CD4-positive, alpha-beta T cell (primary cell): ENCODE measurements around the gene STYXL2. TPM values are rescaled to one million over a fixed set of nuclear protein-coding genes. Genes with fewer than 3 reads are reported as not detected.

Experiments used
- ATAC-seq: fragments of 200-7000 bp; cut with Tn5 transposase; one replicate; pipeline ENCODE4 v1.10.0; 2022; ENCODE audit warnings: mild to moderate bottlenecking; ENCODE audit not compliant: poor library complexity
- CTCF ChIA-PET: fragments of 350-600 bp; sonication (Branson Sonifier 250); formaldehyde crosslinking; loops from one replicate; lab custom pipeline; 2021; ENCODE audit warnings: antibody characterized with exemption, inconsistent platforms; lab: Charles Lee
- POLR2A ChIA-PET: fragments of 350-600 bp; sonication (Branson Sonifier 250); formaldehyde crosslinking; loops from one replicate; lab custom pipeline; 2021; ENCODE audit warnings: antibody characterized with exemption, inconsistent platforms; lab: Charles Lee
- DNase-seq, 14 experiments: peaks; one replicate each; pipeline ENCODE4 v3.0.0-alpha.2; 2013 to 2020; ENCODE audit warnings: mixed read lengths in 2 of 14
- H3K27ac ChIP-seq, 2 donors: one replicate each; pipeline versions ENCODE4 v1.5.1 to v1.7.0; 2013; ENCODE audit warnings: low read length in 2 of 2, low read depth in 1 of 2, mild to moderate bottlenecking in 1 of 2
- H3K27me3 ChIP-seq, 2 experiments: 1 replicate in 1 of 2; 2 replicates in 1 of 2; pipeline versions ENCODE4 v1.6.1 to v1.7.0; 2013; ENCODE audit warnings: low read length in 2 of 2, control low read depth in 1 of 2, mild to moderate bottlenecking in 1 of 2, moderate library complexity in 1 of 2; ENCODE audit not compliant: insufficient read depth in 2 of 2, control insufficient read depth in 1 of 2
- H3K36me3 ChIP-seq: one replicate; pipeline ENCODE4 v1.6.1; 2013; ENCODE audit warnings: low read length, control low read depth; ENCODE audit not compliant: insufficient read depth
- H3K4me1 ChIP-seq: one replicate; pipeline ENCODE4 v1.6.1; 2013; ENCODE audit warnings: low read length, control low read depth; ENCODE audit not compliant: insufficient read depth
- H3K4me3 ChIP-seq: one replicate; pipeline ENCODE4 v1.5.1; 2013; ENCODE audit warnings: mild to moderate bottlenecking, low read length, moderate library complexity
- H3K9me3 ChIP-seq, 2 experiments: 1 replicate in 1 of 2; 2 replicates in 1 of 2; pipeline versions ENCODE4 v1.6.1 to v1.7.0; 2013; ENCODE audit warnings: low read length in 2 of 2, mild to moderate bottlenecking in 2 of 2, control low read depth in 1 of 2, moderate library complexity in 1 of 2; ENCODE audit not compliant: control insufficient read depth in 1 of 2, insufficient read depth in 1 of 2
- H3K27ac Mint-ChIP-seq: one replicate; pipeline ENCODE4 v1.8.0; 2020; ENCODE audit warnings: mixed read lengths
- H3K27me3 Mint-ChIP-seq: one replicate; pipeline ENCODE4 v1.8.0; 2021; ENCODE audit warnings: mixed read lengths
- H3K36me3 Mint-ChIP-seq: one replicate; pipeline ENCODE4 v1.8.0; 2021; ENCODE audit warnings: low read depth, mixed read lengths
- H3K4me1 Mint-ChIP-seq: one replicate; pipeline ENCODE4 v1.8.0; 2021; ENCODE audit warnings: low read depth, mixed read lengths
- H3K4me3 Mint-ChIP-seq: one replicate; pipeline ENCODE4 v1.8.0; 2020; ENCODE audit warnings: mild to moderate bottlenecking, mixed read lengths
- H3K9me3 Mint-ChIP-seq: one replicate; pipeline ENCODE4 v1.8.0; 2020; ENCODE audit warnings: mixed read lengths
- CTCF ChIP-seq: fragments of 200-600 bp; IDR thresholded peaks from one replicate; pipeline ENCODE4 v1.8.0; 2022; ENCODE audit warnings: antibody characterized with exemption, mild to moderate bottlenecking
- intact Hi-C, 2 experiments: fragments of 100-400 bp; cut with DNase I in 1 of 2; cut with micrococcal nuclease in 1 of 2; formaldehyde crosslinking; loops; one replicate each; pipeline versions ENCODE4 v1.15.1 to v1.9.0; 2023 to 2025; cut with DNase I, micrococcal nuclease
- total RNA-seq, 174 experiments: library from RNA in 2 of 174; stranded (reverse) in 2 of 174; gene quantifications; one replicate each; pipeline ENCODE4 v1.2.3 and lab custom pipeline; 2021 to 2026

Gene STYXL2
- total RNA-seq, 2 experiments from 2014 or later, result not detected

- Mint-ChIP-seq H3K4me1 (no peaks in the 10 kb centered on the region), H3K27me3 (peaks cover 4% of the 10 kb centered on the region)
- POLR2A ChIA-PET, result no interaction called here
These were observed 44.8 kb downstream of the STYXL2 start for GRCh38 chr1:167138703-167139102.

GRCh38 chr1:167141963-167142362 is 48.1 kb downstream of the STYXL2 start:
- H3K4me1 ChIP-seq, result no peaks in the 10 kb centered on the region
- Mint-ChIP-seq H3K4me1 (no peaks in the 10 kb centered on the region), H3K27ac (no peak overlapping the region), H3K36me3 (no peaks in the 10 kb centered on the region), H3K4me3 (no peak overlapping the region), H3K27me3 (peaks cover 13% of the 10 kb centered on the region), H3K9me3 (peaks cover 1% of the 10 kb centered on the region)
- intact Hi-C loops, result no loop called here
- H3K4me3 ChIP-seq, result no peak overlapping the region
- H3K27me3 ChIP-seq, result peaks cover 0 to 3% of the 10 kb centered on the region in 2 experiments
- no peak for ATAC-seq
- no peaks in the 10 kb centered on the region for H3K36me3 ChIP-seq
- ChIA-PET POLR2A (no interaction called here), CTCF (no interaction called here)
- no peak for DNase-seq
- H3K27ac ChIP-seq, result no peak overlapping the region
- TF ChIP-seq CTCF, result no peak
- peaks cover 2 to 3% of the 10 kb centered on the region in 2 experiments for H3K9me3 ChIP-seq

More at GRCh38 chr1:167138703-167139102, 44.8 kb downstream of the STYXL2 start:
- Histone ChIP-seq H3K4me1 (no peaks in the 10 kb centered on the region), H3K9me3 (peaks cover 0 to 3% of the 10 kb centered on the region in 2 experiments), H3K27ac (no peak overlapping the region), H3K4me3 (no peak overlapping the region), H3K27me3 (peaks cover 0 to 4% of the 10 kb centered on the region in 2 experiments), H3K36me3 (no peaks in the 10 kb centered on the region)
- H3K27ac Mint-ChIP-seq, result no peak overlapping the region
- intact Hi-C loops, result no loop called here
- DNase-seq (no peak), ATAC-seq (no peak)
- CTCF ChIA-PET, result interaction anchor here (1.0 kb wide), 1 partner anchor 79 kb away, joined by 3 read pairs; no protein-coding TSS in a partner anchor
- H3K4me3 Mint-ChIP-seq, result no peak overlapping the region
- no peaks in the 10 kb centered on the region for H3K36me3 Mint-ChIP-seq
- TF ChIP-seq CTCF, result no peak
- peaks cover 1% of the 10 kb centered on the region for H3K9me3 Mint-ChIP-seq

Other genes starting within 250 kb of the STYXL2 start
- 10 to 100 TPM; 15.8 to 16.4 TPM for gene TADA1, start 217.8 kb upstream of the STYXL2 start, total RNA-seq
- gene ILDR2, start 118.5 kb upstream of the STYXL2 start, total RNA-seq, result under 1 TPM; 0.47 to 0.67 TPM
- gene MAEL, start 104.8 kb upstream of the STYXL2 start, total RNA-seq, result not detected
- 1 to 10 TPM; 4.8 to 5.0 TPM for gene GPA33, start 3.7 kb upstream of the STYXL2 start, total RNA-seq
- 10 to 100 TPM; 27.0 to 28.6 TPM for gene POU2F1, start 126.8 kb downstream of the STYXL2 start, total RNA-seq